Astrocyte (in vitro differentiated cells and primary cell): Measurements from ENCODE around the gene IL19.

Source experiments
- CTCF ChIP-seq: IDR thresholded peaks from 2 replicates; pipeline ENCODE4 v1.5.1; 2011; ENCODE audit warnings: low read depth, mild to moderate bottlenecking, inconsistent platforms, low read length, moderate library complexity; ENCODE audit not compliant: insufficient read depth
- EZH2 ChIP-seq: IDR thresholded peaks from 2 replicates; pipeline ENCODE4 v1.6.1; 2012; ENCODE audit warnings: mild to moderate bottlenecking, low read length, inconsistent platforms; ENCODE audit not compliant: insufficient read depth

GRCh38 chr1:206890125-206891060, 119.8 kb downstream of the IL19 start:
- TF ChIP-seq CTCF (no peak), EZH2 (no peak)
